CD4-positive, alpha-beta T cell treated with Interferon alpha-2 for 1 hour (primary cell): Measurements from ENCODE around the gene HDDC3.
"Not testable (repeated sequence)": the region's sequence is repeated elsewhere in the genome, so short reads cannot be mapped to it uniquely, and the experiment has no call there.

Source experiments
- DNase-seq, 2 donors: peaks; one replicate each; pipeline ENCODE4 v3.0.0-alpha.2; 2020 to 2022

Gene HDDC3

GRCh38 chr15:90907838-90908507 is 24.4 kb downstream of the HDDC3 start:
- no peak for DNase-seq

GRCh38 chr15:90907051-90907660 is 25.2 kb downstream of the HDDC3 start:
- no peak for DNase-seq

- no peak for DNase-seq
These were observed 26.0 kb downstream of the HDDC3 start for GRCh38 chr15:90906181-90906849.

- no peak for DNase-seq
These were observed 26.8 kb downstream of the HDDC3 start for GRCh38 chr15:90905306-90906180.

GRCh38 chr15:90904746-90905145 is 27.6 kb downstream of the HDDC3 start:
- no peak for DNase-seq

- no peak for DNase-seq
These were observed 28.4 kb downstream of the HDDC3 start for GRCh38 chr15:90903733-90904536.

GRCh38 chr15:90902840-90903732 is 29.3 kb downstream of the HDDC3 start, which contains the start of gene MAN2A2:
Gene MAN2A2 (plus strand): TSS chr15:90903302. CDS start chr15:90904208, 906 bp downstream.
- DNase-seq, result peak; percentile 59 to 73

- peak; percentile 67 to 78 for DNase-seq
These were observed 30.1 kb downstream of the HDDC3 start for GRCh38 chr15:90902040-90902839.

- no peak for DNase-seq
These were observed 30.9 kb downstream of the HDDC3 start for GRCh38 chr15:90901175-90902039.

GRCh38 chr15:90897131-90897655 is 35.2 kb downstream of the HDDC3 start:
- not testable (repeated sequence) for DNase-seq

- no peak for DNase-seq
These were observed 36.7 kb downstream of the HDDC3 start for GRCh38 chr15:90895571-90896117.

- DNase-seq, result no peak
These were observed 38.9 kb downstream of the HDDC3 start for GRCh38 chr15:90893175-90894090.

- DNase-seq, result no peak
These were observed 39.7 kb downstream of the HDDC3 start for GRCh38 chr15:90892498-90893174.

GRCh38 chr15:90892023-90892422 is 40.3 kb downstream of the HDDC3 start:
- DNase-seq, result no peak

GRCh38 chr15:90891346-90891949 is 40.9 kb downstream of the HDDC3 start:
- no peak for DNase-seq

- DNase-seq, result no peak
These were observed 41.5 kb downstream of the HDDC3 start for GRCh38 chr15:90890839-90891238.
